SK-N-SH (cell line): ENCODE results near the gene CDKN2B-AS1.

ENCODE experiments used
- CHD2 ChIP-seq: fragments of 150-350 bp; IDR thresholded peaks from 2 replicates; pipeline ENCODE4 v1.6.1; 2018; ENCODE audit warnings: low read length; ENCODE audit not compliant: partially characterized antibody
- EP300 ChIP-seq, 2 experiments: IDR thresholded peaks; 2 replicates each; pipeline versions ENCODE4 v1.4.0 to v1.6.1; 2012; ENCODE audit warnings: borderline replicate concordance in 1 of 2, low read depth in 1 of 2, low read length in 1 of 2
- EZH2phosphoT487 ChIP-seq: fragments of 200-600 bp; sonication (generic); IDR thresholded peaks from 2 replicates; pipeline ENCODE4 v1.6.1; 2017; ENCODE audit warnings: low read depth, mixed run types, mild to moderate bottlenecking, antibody characterized with exemption, moderate library complexity, borderline replicate concordance
- FOXJ3 ChIP-seq: sonication (generic); formaldehyde crosslinking; IDR thresholded peaks from 2 replicates; pipeline ENCODE4 v1.5.1; 2020; ENCODE audit warnings: mild to moderate bottlenecking, missing genetic modification reagents
- GABPA ChIP-seq: IDR thresholded peaks from 2 replicates; pipeline ENCODE4 v1.4.0; 2012; ENCODE audit warnings: low read depth, mild to moderate bottlenecking
- JUND ChIP-seq: IDR thresholded peaks from 2 replicates; pipeline ENCODE4 v1.4.0; 2012
- PBX3 ChIP-seq: IDR thresholded peaks from 2 replicates; pipeline ENCODE4; 2012
- RXRA ChIP-seq: IDR thresholded peaks from 2 replicates; pipeline ENCODE4 v1.4.0; 2012; ENCODE audit warnings: low read depth, mild to moderate bottlenecking, borderline replicate concordance
- TCF12 ChIP-seq: IDR thresholded peaks from 2 replicates; pipeline ENCODE4 v1.4.0; 2012
- TF ChIP-seq, protein P1 (sequence below): fragments of 200-600 bp; sonication (generic); IDR thresholded peaks from 2 replicates; pipeline ENCODE4 v1.6.1; 2017; ENCODE audit warnings: antibody characterized with exemption, mild to moderate bottlenecking, moderate library complexity
- TF ChIP-seq, protein P2 (sequence below): IDR thresholded peaks from 2 replicates; pipeline ENCODE4 v1.6.1; 2012; ENCODE audit warnings: mild to moderate bottlenecking, low read depth, low read length, moderate library complexity

DNA sequence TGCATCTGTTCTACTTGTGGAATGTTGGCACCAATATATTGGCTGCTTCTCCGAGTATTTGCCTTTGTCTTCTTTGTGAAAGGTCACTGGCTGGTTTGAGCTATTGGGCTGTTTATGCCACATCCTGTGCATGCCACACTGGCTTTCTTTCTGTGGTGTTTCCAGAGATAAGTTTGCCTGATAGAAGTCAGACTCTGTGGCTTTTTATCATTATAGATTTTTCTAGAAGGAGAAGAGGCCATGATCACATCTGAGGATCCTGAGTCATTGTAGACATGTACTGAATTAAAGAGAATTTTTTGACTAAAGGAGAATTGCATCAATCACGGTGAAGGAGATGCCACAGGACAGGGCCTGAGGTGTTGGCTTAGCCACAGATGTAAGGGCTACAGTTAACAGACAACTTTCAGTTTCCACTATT, 41.0 kb downstream of the CDKN2B-AS1 start:
- TF ChIP-seq, protein P1, sequence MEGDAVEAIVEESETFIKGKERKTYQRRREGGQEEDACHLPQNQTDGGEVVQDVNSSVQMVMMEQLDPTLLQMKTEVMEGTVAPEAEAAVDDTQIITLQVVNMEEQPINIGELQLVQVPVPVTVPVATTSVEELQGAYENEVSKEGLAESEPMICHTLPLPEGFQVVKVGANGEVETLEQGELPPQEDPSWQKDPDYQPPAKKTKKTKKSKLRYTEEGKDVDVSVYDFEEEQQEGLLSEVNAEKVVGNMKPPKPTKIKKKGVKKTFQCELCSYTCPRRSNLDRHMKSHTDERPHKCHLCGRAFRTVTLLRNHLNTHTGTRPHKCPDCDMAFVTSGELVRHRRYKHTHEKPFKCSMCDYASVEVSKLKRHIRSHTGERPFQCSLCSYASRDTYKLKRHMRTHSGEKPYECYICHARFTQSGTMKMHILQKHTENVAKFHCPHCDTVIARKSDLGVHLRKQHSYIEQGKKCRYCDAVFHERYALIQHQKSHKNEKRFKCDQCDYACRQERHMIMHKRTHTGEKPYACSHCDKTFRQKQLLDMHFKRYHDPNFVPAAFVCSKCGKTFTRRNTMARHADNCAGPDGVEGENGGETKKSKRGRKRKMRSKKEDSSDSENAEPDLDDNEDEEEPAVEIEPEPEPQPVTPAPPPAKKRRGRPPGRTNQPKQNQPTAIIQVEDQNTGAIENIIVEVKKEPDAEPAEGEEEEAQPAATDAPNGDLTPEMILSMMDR = no peak
- TF ChIP-seq JUND (no peak), EP300 (IDR thresholded peaks at IDR 0.05; ENCODE audit: borderline replicate concordance in 1 of 2, low read depth in 1 of 2, low read length in 1 of 2) (no peak), GABPA (no peak), CHD2 (no peak), PBX3 (no peak), RXRA (no peak), EZH2phosphoT487 (no peak), TCF12 (no peak), FOXJ3 (no peak)
- TF ChIP-seq, protein P2, sequence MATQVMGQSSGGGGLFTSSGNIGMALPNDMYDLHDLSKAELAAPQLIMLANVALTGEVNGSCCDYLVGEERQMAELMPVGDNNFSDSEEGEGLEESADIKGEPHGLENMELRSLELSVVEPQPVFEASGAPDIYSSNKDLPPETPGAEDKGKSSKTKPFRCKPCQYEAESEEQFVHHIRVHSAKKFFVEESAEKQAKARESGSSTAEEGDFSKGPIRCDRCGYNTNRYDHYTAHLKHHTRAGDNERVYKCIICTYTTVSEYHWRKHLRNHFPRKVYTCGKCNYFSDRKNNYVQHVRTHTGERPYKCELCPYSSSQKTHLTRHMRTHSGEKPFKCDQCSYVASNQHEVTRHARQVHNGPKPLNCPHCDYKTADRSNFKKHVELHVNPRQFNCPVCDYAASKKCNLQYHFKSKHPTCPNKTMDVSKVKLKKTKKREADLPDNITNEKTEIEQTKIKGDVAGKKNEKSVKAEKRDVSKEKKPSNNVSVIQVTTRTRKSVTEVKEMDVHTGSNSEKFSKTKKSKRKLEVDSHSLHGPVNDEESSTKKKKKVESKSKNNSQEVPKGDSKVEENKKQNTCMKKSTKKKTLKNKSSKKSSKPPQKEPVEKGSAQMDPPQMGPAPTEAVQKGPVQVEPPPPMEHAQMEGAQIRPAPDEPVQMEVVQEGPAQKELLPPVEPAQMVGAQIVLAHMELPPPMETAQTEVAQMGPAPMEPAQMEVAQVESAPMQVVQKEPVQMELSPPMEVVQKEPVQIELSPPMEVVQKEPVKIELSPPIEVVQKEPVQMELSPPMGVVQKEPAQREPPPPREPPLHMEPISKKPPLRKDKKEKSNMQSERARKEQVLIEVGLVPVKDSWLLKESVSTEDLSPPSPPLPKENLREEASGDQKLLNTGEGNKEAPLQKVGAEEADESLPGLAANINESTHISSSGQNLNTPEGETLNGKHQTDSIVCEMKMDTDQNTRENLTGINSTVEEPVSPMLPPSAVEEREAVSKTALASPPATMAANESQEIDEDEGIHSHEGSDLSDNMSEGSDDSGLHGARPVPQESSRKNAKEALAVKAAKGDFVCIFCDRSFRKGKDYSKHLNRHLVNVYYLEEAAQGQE = no peak
